Measurements from ENCODE around the gene RPN2.
A peak's percentile ranks its signal among the peaks of the same experiment; 100 is the strongest.
"Not testable (repeated sequence)": the region's sequence is repeated elsewhere in the genome, so short reads cannot be mapped to it uniquely, and the experiment has no call there.

Gene RPN2

GRCh38 chr20:37178839-37179682 is at the start of gene RPN2, which contains the start of gene MROH8:
RPN2 (plus strand) TSS chr20:37179330; CDS start chr20:37179357, 27 bp downstream.
MROH8 (minus strand) TSS chr20:37179548.
- peak; percentile 91 for DNase-seq (ENCODE audit: low spot score)

GRCh38 chr20:37131486-37131885 is 47.6 kb upstream of the RPN2 start:
- no peak for DNase-seq (ENCODE audit: low spot score)

DNA sequence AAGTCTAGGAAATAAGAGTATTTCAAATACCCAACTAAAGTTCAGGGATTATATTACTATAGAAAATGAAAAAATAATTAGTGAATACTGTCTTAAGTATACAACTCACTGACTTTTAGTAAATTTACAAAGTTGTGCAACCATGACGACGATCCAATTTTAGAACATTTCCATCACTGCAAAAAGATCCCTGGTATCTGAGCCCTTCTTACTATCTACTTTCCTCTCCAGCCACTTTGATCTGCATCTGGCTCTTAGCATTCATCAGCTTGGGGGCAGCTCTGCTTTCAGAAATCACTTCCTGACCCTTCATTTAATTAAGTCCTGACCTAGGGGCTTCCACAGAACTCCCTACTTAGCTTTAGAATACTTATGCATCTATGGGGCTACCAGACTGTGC is 45.2 kb upstream of the RPN2 start:
- no peak for DNase-seq (ENCODE audit: low spot score)

GRCh38 chr20:37137547-37137946 is 41.6 kb upstream of the RPN2 start:
- DNase-seq (ENCODE audit: low spot score), result no peak

GRCh38 chr20:37142708-37143107 is 36.4 kb upstream of the RPN2 start:
- no peak for DNase-seq (ENCODE audit: low spot score)

DNA sequence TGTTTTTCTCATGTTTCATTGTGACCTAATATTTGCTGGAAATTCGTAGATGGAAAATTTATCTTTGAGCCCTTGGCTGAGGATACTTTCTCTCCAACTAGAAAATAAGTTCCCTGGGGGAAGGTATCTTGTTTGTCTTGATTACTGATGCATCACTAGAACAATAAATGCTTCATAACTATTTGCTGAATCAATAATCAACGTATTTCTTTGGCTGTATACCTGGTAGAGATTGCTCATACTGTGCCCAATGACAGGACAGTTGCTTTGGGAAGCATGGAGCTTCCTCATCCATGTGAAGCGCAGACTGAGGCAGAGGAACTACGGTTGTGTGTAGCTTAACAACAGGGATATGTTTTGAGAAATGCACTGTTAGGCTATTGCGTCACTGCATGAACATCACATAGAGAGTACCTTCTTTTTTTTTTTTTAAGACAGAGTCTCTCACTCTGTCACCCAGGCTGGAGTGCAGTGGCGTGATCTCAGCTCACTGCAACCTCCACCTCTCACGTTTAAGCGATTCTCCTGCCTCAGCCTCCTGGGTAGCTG is 34.2 kb upstream of the RPN2 start:
- DNase-seq (ENCODE audit: low spot score), result no peak

GRCh38 chr20:37147250-37147649 is 31.9 kb upstream of the RPN2 start:
- DNase-seq (ENCODE audit: low spot score), result no peak

DNA sequence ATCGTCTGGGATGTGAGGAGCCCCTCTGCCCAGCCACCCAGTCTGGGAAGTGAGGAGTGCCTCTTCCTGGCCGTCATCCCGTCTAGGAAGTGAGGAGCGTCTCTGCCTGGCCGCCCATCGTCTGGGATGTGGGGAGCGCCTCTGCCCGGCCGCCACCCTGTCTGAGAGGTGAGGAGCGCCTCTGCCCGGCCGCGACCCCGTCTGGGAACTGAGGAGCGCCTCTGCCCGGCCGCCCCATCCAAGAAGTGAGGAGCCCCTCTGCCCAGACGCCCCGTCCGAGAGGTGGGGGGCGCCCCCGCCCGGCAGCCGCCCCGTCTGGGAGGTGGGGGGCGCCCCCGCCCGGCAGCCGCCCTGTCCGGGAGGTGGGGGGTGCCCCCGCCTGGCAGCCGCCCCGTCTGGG is 28.3 kb upstream of the RPN2 start:
- not testable (repeated sequence) for DNase-seq (ENCODE audit: low spot score)

DNA sequence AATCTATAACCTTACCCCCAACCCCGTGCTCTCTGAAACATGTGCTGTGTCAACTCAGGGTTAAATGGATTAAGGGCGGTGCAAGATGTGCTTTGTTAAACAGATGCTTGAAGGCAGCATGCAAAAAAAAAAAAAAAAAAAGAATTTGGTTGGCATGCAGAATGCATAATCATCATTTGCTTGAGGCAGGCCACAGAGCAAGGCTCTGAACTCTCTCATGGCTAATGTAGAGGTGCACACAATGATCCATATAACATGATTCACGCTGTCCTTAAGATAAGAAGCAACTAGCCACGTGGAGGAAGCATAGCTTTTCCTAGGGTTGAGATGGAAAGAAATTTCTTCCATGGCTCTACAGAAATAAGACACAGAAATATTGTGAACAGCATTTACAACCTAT is 27.6 kb upstream of the RPN2 start:
- no peak for DNase-seq (ENCODE audit: low spot score)

DNA sequence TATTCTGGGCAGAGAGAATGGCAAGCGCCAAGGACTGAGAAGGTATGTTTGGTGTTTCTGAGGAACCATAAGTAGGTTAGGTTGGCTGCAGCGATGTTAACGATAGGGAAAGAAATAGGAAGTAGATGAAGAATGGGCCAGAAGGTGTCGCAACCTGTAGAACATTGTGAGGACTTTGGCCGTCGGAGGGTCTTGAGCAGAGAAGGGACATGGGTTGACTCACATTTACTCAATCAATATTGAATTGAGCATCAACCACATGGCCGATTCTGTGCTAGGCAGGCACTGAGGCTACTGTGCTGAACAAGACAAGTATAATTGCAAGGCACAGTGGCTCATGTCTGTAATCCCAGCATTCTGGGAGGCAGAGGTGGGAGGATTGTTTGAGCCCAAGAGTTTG is 26.8 kb upstream of the RPN2 start:
- DNase-seq (ENCODE audit: low spot score), result no peak

GRCh38 chr20:37154684-37155298 is 24.3 kb upstream of the RPN2 start:
- no peak for DNase-seq (ENCODE audit: low spot score)

- DNase-seq (ENCODE audit: low spot score), result no peak
These were observed 23.1 kb upstream of the RPN2 start for GRCh38 chr20:37155987-37156386.

DNA sequence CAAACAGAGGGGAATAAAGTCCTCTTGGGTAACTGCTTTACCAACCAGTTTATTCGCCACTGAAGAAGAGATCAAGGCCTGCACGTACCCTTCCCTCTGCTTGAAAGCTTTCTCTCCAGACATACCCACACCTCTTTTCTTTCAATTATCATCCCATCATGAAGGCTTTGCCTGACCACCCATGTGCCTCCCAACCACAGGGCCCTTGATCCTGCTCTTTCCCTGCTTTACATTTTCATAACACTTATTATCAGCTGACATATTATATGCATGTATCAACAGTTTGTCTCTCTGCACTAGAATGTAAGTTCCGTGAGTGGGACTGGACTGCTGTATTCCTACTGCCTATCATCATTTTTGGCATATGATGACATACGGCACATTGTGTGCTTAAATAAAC is 20.9 kb upstream of the RPN2 start:
- no peak for DNase-seq (ENCODE audit: low spot score)

DNA sequence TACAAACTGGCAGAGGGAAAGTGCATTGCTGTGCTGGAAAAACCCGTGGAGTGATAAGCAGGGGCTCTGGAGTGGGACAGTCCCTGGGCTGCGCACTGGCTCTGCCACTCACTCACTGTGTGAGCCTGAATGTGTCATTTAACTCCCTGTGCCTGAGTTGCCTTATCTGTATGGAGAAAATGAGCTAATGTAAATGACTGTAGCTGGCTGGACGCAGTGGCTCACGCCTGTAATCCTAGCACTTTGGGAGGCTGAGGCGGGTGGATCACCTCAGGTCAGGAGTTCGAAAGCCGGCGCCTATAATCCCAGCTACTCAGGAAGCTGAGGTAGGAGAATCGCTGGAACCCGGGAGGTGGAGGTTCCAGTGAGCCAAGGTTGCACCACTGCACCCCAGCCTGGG is 18.4 kb upstream of the RPN2 start:
- no peak for DNase-seq (ENCODE audit: low spot score)

DNA sequence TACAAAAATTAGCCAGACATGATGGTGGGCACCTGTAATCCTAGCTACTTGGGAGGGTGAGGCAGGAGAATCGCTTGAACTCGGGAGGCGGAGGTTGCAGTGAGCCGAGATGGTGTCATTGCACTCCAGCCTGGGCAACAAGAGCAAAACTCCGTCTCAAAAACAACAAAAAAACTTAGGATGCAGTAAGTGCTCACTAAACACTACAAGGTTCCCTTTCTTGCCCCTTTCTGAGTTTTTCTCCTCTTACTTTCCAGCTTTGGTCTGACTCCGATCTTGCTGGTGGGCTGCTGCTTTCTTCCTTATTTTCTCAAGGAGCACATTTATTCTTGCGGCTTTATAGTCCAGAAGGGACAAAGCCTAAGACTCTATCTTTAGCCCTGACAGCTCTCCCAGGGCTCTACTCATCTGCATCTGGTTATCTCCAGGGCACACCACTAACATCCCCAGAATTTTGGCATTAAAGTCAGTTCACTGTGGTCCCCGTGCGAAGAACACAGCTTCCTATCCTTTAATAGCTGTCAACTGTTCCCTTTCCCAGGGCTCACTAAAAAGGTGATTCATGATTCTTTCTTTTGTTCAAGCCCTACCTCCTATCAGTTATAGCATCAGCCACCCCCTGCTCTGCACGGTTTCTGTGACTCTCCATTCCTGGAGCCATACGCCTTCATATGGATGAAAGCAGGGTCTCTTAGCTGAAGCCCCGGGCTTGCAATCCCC is 17.1 kb upstream of the RPN2 start:
- DNase-seq (ENCODE audit: low spot score), result no peak

DNA sequence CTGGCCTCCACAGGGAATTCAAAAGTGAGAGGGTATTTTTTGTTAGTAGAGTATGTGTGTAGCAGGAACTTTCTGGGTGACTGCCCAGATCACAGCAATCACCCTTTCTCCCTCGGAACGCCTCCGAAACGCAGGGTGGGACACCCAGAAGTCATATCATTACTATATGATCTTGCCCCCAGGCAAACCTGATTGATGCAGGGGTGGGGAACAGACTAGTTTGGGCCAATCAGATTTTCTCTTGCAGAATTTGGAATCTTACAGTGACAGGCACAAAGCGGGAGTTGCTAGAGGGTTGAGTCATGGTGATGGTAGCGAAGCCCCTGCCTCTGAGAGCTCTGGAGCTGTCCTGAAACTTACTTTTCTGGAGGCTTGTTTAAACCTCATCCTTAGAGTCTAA is 16.5 kb upstream of the RPN2 start:
- no peak for DNase-seq (ENCODE audit: low spot score)

- DNase-seq (ENCODE audit: low spot score), result no peak
These were observed 15.1 kb upstream of the RPN2 start for GRCh38 chr20:37163832-37164554.

GRCh38 chr20:37165031-37165430 is 14.1 kb upstream of the RPN2 start:
- DNase-seq (ENCODE audit: low spot score), result no peak

DNA sequence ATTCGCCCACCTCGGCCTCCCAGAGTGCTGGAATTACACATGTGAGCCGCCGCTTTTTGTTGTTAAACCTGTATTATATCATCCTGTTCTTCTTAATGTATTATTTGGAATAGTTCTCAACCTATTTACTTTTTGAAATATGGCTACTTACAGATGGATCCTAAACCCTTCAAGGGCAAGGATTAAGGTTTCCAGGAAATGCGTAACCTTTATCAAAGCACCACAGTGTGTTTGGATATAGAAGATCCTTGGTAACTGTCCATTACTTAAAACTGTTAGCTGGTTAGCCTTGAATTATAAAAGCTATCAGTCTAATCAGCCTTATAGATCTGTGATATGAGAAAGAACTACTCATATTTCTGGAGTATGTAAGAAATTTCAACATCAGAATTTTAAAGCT is 12.3 kb upstream of the RPN2 start:
- no peak for DNase-seq (ENCODE audit: low spot score)

GRCh38 chr20:37172836-37173235 is 6.3 kb upstream of the RPN2 start:
- DNase-seq (ENCODE audit: low spot score), result no peak

GRCh38 chr20:37179683-37180524 is 774 bp downstream of the RPN2 start:
- DNase-seq (ENCODE audit: low spot score), result no peak

Measured in COLO829 (cell line).